GM23338 (cell line): Measurements from ENCODE around the gene DROSHA. TPM values are rescaled to one million over a fixed set of nuclear protein-coding genes. Genes with fewer than 3 reads are reported as not detected.

Source experiments
- ATAC-seq: fragments of 200-7000 bp; cut with Tn5 transposase; 3 replicates; pipeline ENCODE4 v1.9.1; 2020
- DNase-seq: peaks from one replicate; pipeline ENCODE4 v3.0.0-alpha.2; 2015; ENCODE audit warnings: low spot score
- H2AFZ ChIP-seq: fragments of 200-600 bp; sonication (generic); 2 replicates; pipeline ENCODE4 v1.8.0; 2016; ENCODE audit warnings: antibody characterized with exemption, mild to moderate bottlenecking, moderate library complexity
- H3F3A ChIP-seq: fragments of 200-600 bp; sonication (generic); replicated peaks from 2 replicates; pipeline ENCODE4 v1.8.0; 2017; ENCODE audit warnings: antibody characterized with exemption, mixed run types, low read depth
- H3K27ac ChIP-seq: fragments of 200-600 bp; sonication (generic); 2 replicates; pipeline ENCODE4 v1.6.1; 2016; ENCODE audit warnings: low read depth
- H3K27me3 ChIP-seq: fragments of 200-600 bp; sonication (generic); 2 replicates; pipeline ENCODE4 v1.8.0; 2016; ENCODE audit warnings: mild to moderate bottlenecking, mixed run types, moderate library complexity; ENCODE audit not compliant: insufficient read depth
- H3K36me3 ChIP-seq: fragments of 200-600 bp; sonication (generic); 2 replicates; pipeline ENCODE4 v1.8.0; 2016; ENCODE audit warnings: mild to moderate bottlenecking; ENCODE audit not compliant: insufficient read depth
- H3K4me1 ChIP-seq: fragments of 200-600 bp; sonication (generic); 2 replicates; pipeline ENCODE4 v1.8.0; 2016; ENCODE audit warnings: mild to moderate bottlenecking, moderate library complexity; ENCODE audit not compliant: insufficient read depth
- H3K4me2 ChIP-seq: fragments of 200-600 bp; sonication (generic); 2 replicates; pipeline ENCODE4 v1.7.1; 2017; ENCODE audit warnings: mixed run types
- H3K4me3 ChIP-seq: fragments of 200-600 bp; sonication (generic); 2 replicates; pipeline ENCODE4 v1.6.1; 2016; ENCODE audit warnings: mixed run types
- H3K79me2 ChIP-seq: fragments of 200-600 bp; sonication (generic); replicated peaks from 2 replicates; pipeline ENCODE4 v1.8.0; 2017; ENCODE audit warnings: mild to moderate bottlenecking; ENCODE audit not compliant: insufficient read depth
- H3K9me2 ChIP-seq: fragments of 200-600 bp; sonication (generic); 2 replicates; pipeline ENCODE4 v1.8.0; 2017; ENCODE audit not compliant: insufficient read depth
- H4K20me1 ChIP-seq: fragments of 200-600 bp; sonication (generic); replicated peaks from 2 replicates; pipeline ENCODE4 v1.8.0; 2017; ENCODE audit warnings: mild to moderate bottlenecking; ENCODE audit not compliant: insufficient read depth
- H3K27ac Mint-ChIP-seq: 2 replicates; pipeline ENCODE4 v1.8.0; 2020; ENCODE audit warnings: inconsistent platforms, mild to moderate bottlenecking, moderate library complexity, mixed read lengths
- H3K27me3 Mint-ChIP-seq: 3 replicates; pipeline ENCODE4 v1.8.0; 2022; ENCODE audit warnings: low read depth, mild to moderate bottlenecking, moderate library complexity, mixed read lengths, inconsistent platforms; ENCODE audit not compliant: insufficient read depth, poor library complexity
- H3K36me3 Mint-ChIP-seq: 3 replicates; pipeline ENCODE4 v1.8.0; 2021; ENCODE audit warnings: low read depth, mild to moderate bottlenecking, inconsistent platforms, moderate library complexity, mixed read lengths
- H3K4me1 Mint-ChIP-seq: 3 replicates; pipeline ENCODE4 v1.8.0; 2020; ENCODE audit warnings: mild to moderate bottlenecking, inconsistent platforms, mixed read lengths
- H3K4me3 Mint-ChIP-seq: 3 replicates; pipeline ENCODE4 v1.8.0; 2021; ENCODE audit warnings: moderate library complexity, mild to moderate bottlenecking, inconsistent platforms, mixed read lengths
- H3K9me3 Mint-ChIP-seq: 3 replicates; pipeline ENCODE4 v1.8.0; 2020; ENCODE audit warnings: moderate library complexity, mild to moderate bottlenecking, inconsistent platforms, mixed read lengths
- CREB1 ChIP-seq: fragments of 250-450 bp; sonication (Bioruptor Pico); IDR thresholded peaks from 2 replicates; pipeline ENCODE4 v1.5.0; 2020; ENCODE audit warnings: low read depth, mild to moderate bottlenecking, moderate library complexity
- CTCF ChIP-seq, 2 experiments: fragments of 200-600 bp in 1 of 2; sonication (generic) in 1 of 2; conservative IDR thresholded peaks; 2 replicates each; pipeline versions ENCODE4 v1.5.1 to v1.6.1; 2016 to 2017; ENCODE audit warnings: antibody characterized with exemption in 2 of 2, low read depth in 2 of 2, mild to moderate bottlenecking in 2 of 2, moderate library complexity in 1 of 2
- ETS1 ChIP-seq: IDR thresholded peaks from 2 replicates; pipeline ENCODE4 v1.6.1; 2016; ENCODE audit warnings: antibody characterized with exemption
- EZH2 ChIP-seq: fragments of 200-600 bp; sonication (generic); IDR thresholded peaks from one replicate; pipeline ENCODE4 v1.8.0; 2017; ENCODE audit warnings: antibody characterized with exemption, mild to moderate bottlenecking, low read depth; ENCODE audit not compliant: unreplicated experiment
- EZH2phosphoT487 ChIP-seq: fragments of 200-600 bp; sonication (generic); IDR thresholded peaks from one replicate; pipeline ENCODE4 v1.8.1; 2018; ENCODE audit warnings: antibody characterized with exemption; ENCODE audit not compliant: unreplicated experiment
- JUNB ChIP-seq: IDR thresholded peaks from one replicate; pipeline ENCODE4 v1.6.1; 2016; ENCODE audit warnings: antibody characterized with exemption; ENCODE audit not compliant: unreplicated experiment
- POLR2AphosphoS5 ChIP-seq: IDR thresholded peaks from 2 replicates; pipeline ENCODE4 v1.6.1; 2016; ENCODE audit warnings: antibody characterized with exemption, low read depth
- REST ChIP-seq: IDR thresholded peaks from one replicate; pipeline ENCODE4 v1.6.1; 2018; ENCODE audit warnings: antibody characterized with exemption; ENCODE audit not compliant: unreplicated experiment
- STAT1 ChIP-seq: IDR thresholded peaks from one replicate; pipeline ENCODE4 v1.6.1; 2016; ENCODE audit warnings: antibody characterized with exemption; ENCODE audit not compliant: unreplicated experiment
- ZNF114 ChIP-seq: fragments of 250-450 bp; sonication (Bioruptor Pico); IDR thresholded peaks from 2 replicates; pipeline ENCODE4 v1.5.0; 2020; ENCODE audit warnings: mild to moderate bottlenecking, moderate library complexity
- ZNF331 ChIP-seq: fragments of 250-450 bp; sonication (Bioruptor Pico); IDR thresholded peaks from 2 replicates; pipeline ENCODE4 v1.5.0; 2020; ENCODE audit warnings: low read depth, mild to moderate bottlenecking, moderate library complexity
- polyA plus RNA-seq: library from polyadenylated mRNA; unstranded; fragments of >200 nt; fragmentation: Nextera tagmentation; extraction: Ambion mirVana; gene quantifications from 2 replicates; pipeline ENCODE4 v1.2.1, GENCODE V29; 2016
- total RNA-seq: library from RNA; depleted of rRNA; stranded (reverse); fragments of >200 nt; shearing (Covaris generic); gene quantifications from 2 replicates; pipeline ENCODE4 v1.2.3, GENCODE V29; 2014

Gene DROSHA
- total and polyA plus RNA-seq, 2 experiments from 2014 or later: 70.6 to 87.8 TPM

GRCh38 chr5:31380049-31380448 is 151.8 kb downstream of the DROSHA start:
- Mint-ChIP-seq H3K36me3 (no peaks in the 10 kb centered on the region; the same call in 2 of the 3 replicates), H3K9me3 (peaks cover 4% of the 10 kb centered on the region; the same call in 1 of the 3 replicates), H3K27ac (no peak overlapping the region), H3K27me3 (peaks cover 4% of the 10 kb centered on the region), H3K4me3 (no peak overlapping the region), H3K4me1 (peaks cover 25% of the 10 kb centered on the region)
- no peaks in the 10 kb centered on the region for H3K36me3 ChIP-seq
- no peaks in the 10 kb centered on the region for H4K20me1 ChIP-seq
- DNase-seq: no peak
- no peaks in the 10 kb centered on the region for H3F3A ChIP-seq
- H3K27me3 ChIP-seq: no peaks in the 10 kb centered on the region
- H3K4me1 ChIP-seq: peaks cover 17% of the 10 kb centered on the region
- no peak for TF ChIP-seq ETS1
- TF ChIP-seq REST: no peak
- no peak for TF ChIP-seq EZH2
- no peak for TF ChIP-seq CREB1 (CRISPR knock-in tag)
- TF ChIP-seq POLR2AphosphoS5: no peak
- TF ChIP-seq CTCF (conservative IDR thresholded peaks at IDR 0.05; ENCODE audit: low read depth in 2 of 2): no peak
- H2AFZ ChIP-seq: 0 out of 2 replicates have a peak overlapping the region, but pooled peaks have one; percentile 38
- no peak overlapping the region for H3K4me2 ChIP-seq
- H3K27ac ChIP-seq: no peak overlapping the region
- no peak overlapping the region for H3K4me3 ChIP-seq
- no peaks in the 10 kb centered on the region for H3K9me2 ChIP-seq
- no peaks in the 10 kb centered on the region for H3K79me2 ChIP-seq
- no peak for ATAC-seq

GRCh38 chr5:31378838-31379237 is 153.1 kb downstream of the DROSHA start:
- no peak overlapping the region for H3K4me3 ChIP-seq
- peaks cover 22% of the 10 kb centered on the region for H3K4me1 Mint-ChIP-seq
- H3K4me1 ChIP-seq: peaks cover 17% of the 10 kb centered on the region
- no peaks in the 10 kb centered on the region for H4K20me1 ChIP-seq
- no peaks in the 10 kb centered on the region for H3K9me3 Mint-ChIP-seq
- no peaks in the 10 kb centered on the region for H3K27me3 ChIP-seq
- no peak overlapping the region for H3K27ac ChIP-seq
- H3K79me2 ChIP-seq: no peaks in the 10 kb centered on the region
- H3K27ac Mint-ChIP-seq: no peak overlapping the region
- no peaks in the 10 kb centered on the region for H3K9me2 ChIP-seq
- ATAC-seq (no peak), DNase-seq (no peak)
- no peak overlapping the region for H2AFZ ChIP-seq
- H3K4me3 Mint-ChIP-seq: no peak overlapping the region
- peaks cover 4% of the 10 kb centered on the region for H3K27me3 Mint-ChIP-seq
- H3K4me2 ChIP-seq: no peak overlapping the region
- H3K36me3 ChIP-seq: no peaks in the 10 kb centered on the region
- H3K36me3 Mint-ChIP-seq: no peaks in the 10 kb centered on the region
- no peaks in the 10 kb centered on the region for H3F3A ChIP-seq
- no peak for TF ChIP-seq STAT1
- TF ChIP-seq JUNB: no peak
- TF ChIP-seq POLR2AphosphoS5: no peak
- no peak for TF ChIP-seq CREB1 (CRISPR knock-in tag)
- TF ChIP-seq EZH2phosphoT487: no peak
- no peak for TF ChIP-seq ZNF331
- TF ChIP-seq ZNF114: no peak
- no peak for TF ChIP-seq ETS1
- TF ChIP-seq EZH2: no peak
- no peak for TF ChIP-seq REST
